NCI-H146 treated with DMSO at 0.1 percent for 48 hours (cell line): Measurements from ENCODE around the gene MATN4.
"Not testable (repeated sequence)": the region's sequence is repeated elsewhere in the genome, so short reads cannot be mapped to it uniquely, and the experiment has no call there.

ENCODE experiments used
- DNase-seq: peaks from one replicate; lab custom pipeline; 2025; ENCODE audit not compliant: unreplicated experiment; lab: John Stamatoyannopoulos, UW

MATN4 gene

GRCh38 chr20:45308117-45308778, at the start of gene MATN4:
Gene MATN4 (minus strand): TSS chr20:45308299. CDS start chr20:45305582, 2,717 bp downstream.
- DNase-seq: no peak

GRCh38 chr20:45355209-45356084, 47.3 kb upstream of the MATN4 start:
- DNase-seq: no peak

GRCh38 chr20:45354423-45355208, 46.5 kb upstream of the MATN4 start:
- no peak for DNase-seq

GRCh38 chr20:45353746-45354145, 45.6 kb upstream of the MATN4 start:
- no peak for DNase-seq

GRCh38 chr20:45352729-45353128, 44.6 kb upstream of the MATN4 start:
- no peak for DNase-seq

GRCh38 chr20:45350795-45351194, 42.7 kb upstream of the MATN4 start:
- not testable (repeated sequence) for DNase-seq

GRCh38 chr20:45350217-45350616, 42.1 kb upstream of the MATN4 start:
- DNase-seq: no peak

GRCh38 chr20:45347936-45348778, 40.1 kb upstream of the MATN4 start, which contains the start of gene SDC4:
Gene SDC4 (minus strand): TSS chr20:45348424. CDS start chr20:45348384, 40 bp downstream.
- peak; percentile 35 for DNase-seq

GRCh38 chr20:45347297-45347935, 39.3 kb upstream of the MATN4 start:
- no peak for DNase-seq

- DNase-seq: no peak
Observed at GRCh38 chr20:45346851-45347250, 38.8 kb upstream of the MATN4 start.

- DNase-seq: no peak
Observed at GRCh38 chr20:45346291-45346718, 38.2 kb upstream of the MATN4 start.

GRCh38 chr20:45345104-45345936, 37.2 kb upstream of the MATN4 start:
- no peak for DNase-seq

GRCh38 chr20:45344168-45344860, 36.2 kb upstream of the MATN4 start:
- DNase-seq: no peak

- DNase-seq: peak; percentile 65
Observed at GRCh38 chr20:45343532-45344167, 35.6 kb upstream of the MATN4 start.

- DNase-seq: no peak
Observed at GRCh38 chr20:45342855-45343531, 34.9 kb upstream of the MATN4 start.

GRCh38 chr20:45341939-45342854, 34.1 kb upstream of the MATN4 start:
- no peak for DNase-seq
